ENCODE measurements around the gene DDIAS. TPM values are rescaled to one million over a fixed set of nuclear protein-coding genes. Genes with fewer than 3 reads are reported as not detected.
A peak's percentile ranks its signal among the peaks of the same experiment; 100 is the strongest.

Gene DDIAS
- total RNA-seq, 4 donors from 2014 or later: 0.22 to 3.1 (median 1.3) TPM

GRCh38 chr11:82898241-82898640, 3.3 kb upstream of the DDIAS start:
- Histone ChIP-seq H3K36me3 (no peaks in the 10 kb centered on the region), H3K4me3 (peak overlapping the region in 1 of 4 donors; percentile 66), H3K9me3 (no peaks in the 10 kb centered on the region), H3K27ac (peak overlapping the region in 1 of 4 donors; percentile 97), H3K27me3 (no peaks in the 10 kb centered on the region), H3K4me1 (peaks cover 0 to 43% (median 14%) of the 10 kb centered on the region in 4 donors)
- TF ChIP-seq EP300 (IDR thresholded peaks at IDR 0.05) (no peak), CTCF (IDR thresholded peaks at IDR 0.05) (no peak), POLR2A (IDR thresholded peaks at IDR 0.05) (no peak)
- DNase-seq (ENCODE audit: low spot score in 2 of 2): no peak
- 22% methylated on average over 1 of the region's 1 CpG for WGBS, 2 donors

GRCh38 chr11:82899186-82899820, 2.2 kb upstream of the DDIAS start:
- WGBS, 2 donors: 24 to 34% methylated on average over 3 of the region's 3 CpGs
- Histone ChIP-seq H3K4me3 (peak overlapping the region; percentile 66 to 83 (median 74)), H3K27me3 (no peaks in the 10 kb centered on the region), H3K36me3 (no peaks in the 10 kb centered on the region), H3K27ac (peak overlapping the region; percentile 93 to 97 (median 95)), H3K4me1 (peaks cover 0 to 42% (median 14%) of the 10 kb centered on the region in 4 donors), H3K9me3 (no peaks in the 10 kb centered on the region)
- TF ChIP-seq CTCF (IDR thresholded peaks at IDR 0.05) (no peak), EP300 (IDR thresholded peaks at IDR 0.05) (no peak), POLR2A (IDR thresholded peaks at IDR 0.05) (no peak)
- DNase-seq (ENCODE audit: low spot score in 2 of 2): no peak

- peaks cover 0 to 38% (median 14%) of the 10 kb centered on the region in 4 donors for H3K4me1 ChIP-seq
- no peaks in the 10 kb centered on the region for H3K36me3 ChIP-seq
- peak overlapping the region; percentile 93 to 97 (median 95) for H3K27ac ChIP-seq
- no peaks in the 10 kb centered on the region for H3K27me3 ChIP-seq
- H3K4me3 ChIP-seq: peak overlapping the region; percentile 66 to 83 (median 74)
- no peak for DNase-seq (ENCODE audit: low spot score in 2 of 2)
- no peaks in the 10 kb centered on the region for H3K9me3 ChIP-seq
- TF ChIP-seq CTCF (IDR thresholded peaks at IDR 0.05): no peak
- no peak for TF ChIP-seq POLR2A (IDR thresholded peaks at IDR 0.05)
- no peak for TF ChIP-seq EP300 (IDR thresholded peaks at IDR 0.05)
- WGBS, 2 donors: 0 to 1% methylated on average over 11 of the region's 11 CpGs
These were observed 1.6 kb upstream of the DDIAS start for GRCh38 chr11:82899957-82900276.

GRCh38 chr11:82900277-82901164, 1.0 kb upstream of the DDIAS start, which contains the start of gene PRCP:
Gene PRCP, minus strand, starts transcription at chr11:82900430. Its CDS starts 28 bp downstream, at chr11:82900402.
- H3K27me3 ChIP-seq: no peaks in the 10 kb centered on the region
- no peaks in the 10 kb centered on the region for H3K36me3 ChIP-seq
- peaks cover 0 to 38% (median 14%) of the 10 kb centered on the region in 4 donors for H3K4me1 ChIP-seq
- DNase-seq (ENCODE audit: low spot score in 2 of 2): peak; percentile 79 to 83
- H3K9me3 ChIP-seq: no peaks in the 10 kb centered on the region
- TF ChIP-seq POLR2A (IDR thresholded peaks at IDR 0.05): peak; percentile 69 to 80
- TF ChIP-seq CTCF (IDR thresholded peaks at IDR 0.05): peak in 3 of 5 experiments; percentile 1 to 29 (median 19)
- TF ChIP-seq EP300 (IDR thresholded peaks at IDR 0.05): peak in 1 of 2 donors; percentile 88
- WGBS, 2 donors: 0 to 1% methylated on average over 40 of the region's 40 CpGs
- peak within 1 kb of the TSS; percentile 93 to 97 (median 95) for H3K27ac ChIP-seq
- H3K4me3 ChIP-seq: peak within 1 kb of the TSS; percentile 66 to 83 (median 74)
